ENCODE results near the gene GPR15LG. TPM values are rescaled to one million over a fixed set of nuclear protein-coding genes. Genes with fewer than 3 reads are reported as not detected.

The GPR15LG gene
- total RNA-seq, 3 donors from 2014 or later = not detected

GRCh38 chr10:84194424-84195043 lies 20.9 kb downstream of the GPR15LG start, which contains the start of gene CDHR1:
TSS of gene CDHR1 (plus strand) at chr10:84194537. CDS start at chr10:84194761, 224 bp downstream.
- H3K27me3 Mint-ChIP-seq (ENCODE audit: low read depth) = peaks cover 34% of the 10 kb centered on the region
- H3K9me3 Mint-ChIP-seq = no peaks in the 10 kb centered on the region

GRCh38 chr10:84195044-84195830 lies 21.6 kb downstream of the GPR15LG start:
- peaks cover 20% of the 10 kb centered on the region for H3K4me1 Mint-ChIP-seq (ENCODE audit: low read depth)
- no peaks in the 10 kb centered on the region for H3K9me3 Mint-ChIP-seq
- peak overlapping the region; percentile 56 for H3K4me3 Mint-ChIP-seq
- DNase-seq (no peak), ATAC-seq (peak in 1 of 2 donors; percentile 23)
- H3K27me3 Mint-ChIP-seq (ENCODE audit: low read depth) = peaks cover 34% of the 10 kb centered on the region
- H3K36me3 Mint-ChIP-seq (ENCODE audit: insufficient read depth) = no peaks in the 10 kb centered on the region

More at GRCh38 chr10:84194424-84195043, 20.9 kb downstream of the GPR15LG start, which contains the start of gene CDHR1:
- Mint-ChIP-seq H3K4me1 (ENCODE audit: low read depth) (peaks cover 20% of the 10 kb centered on the region), H3K4me3 (peak within 1 kb of the TSS; percentile 56), H3K36me3 (ENCODE audit: insufficient read depth) (no peaks in the 10 kb centered on the region)
- DNase-seq (peak; percentile 23), ATAC-seq (peak; percentile 81 to 85)

GRCh38 chr10:84196083-84196482 lies 22.5 kb downstream of the GPR15LG start:
- Mint-ChIP-seq H3K27me3 (ENCODE audit: low read depth) (peaks cover 34% of the 10 kb centered on the region), H3K4me3 (no peak overlapping the region), H3K4me1 (ENCODE audit: low read depth) (peaks cover 13% of the 10 kb centered on the region), H3K9me3 (no peaks in the 10 kb centered on the region), H3K36me3 (ENCODE audit: insufficient read depth) (no peaks in the 10 kb centered on the region)
- ATAC-seq (no peak), DNase-seq (no peak)

GRCh38 chr10:84196941-84197340 lies 23.3 kb downstream of the GPR15LG start:
- Mint-ChIP-seq H3K36me3 (ENCODE audit: insufficient read depth) (no peaks in the 10 kb centered on the region), H3K4me1 (ENCODE audit: low read depth) (peaks cover 8% of the 10 kb centered on the region), H3K9me3 (no peaks in the 10 kb centered on the region), H3K4me3 (no peak overlapping the region), H3K27me3 (ENCODE audit: low read depth) (peaks cover 34% of the 10 kb centered on the region)
- DNase-seq (no peak), ATAC-seq (no peak)

- H3K4me1 Mint-ChIP-seq (ENCODE audit: low read depth) = peaks cover 8% of the 10 kb centered on the region
- ATAC-seq (no peak), DNase-seq (no peak)
- H3K27me3 Mint-ChIP-seq (ENCODE audit: low read depth) = peaks cover 34% of the 10 kb centered on the region
- H3K36me3 Mint-ChIP-seq (ENCODE audit: insufficient read depth) = no peaks in the 10 kb centered on the region
- no peaks in the 10 kb centered on the region for H3K9me3 Mint-ChIP-seq
- H3K4me3 Mint-ChIP-seq = no peak overlapping the region
Measured at GRCh38 chr10:84197643-84198042, 24.0 kb downstream of the GPR15LG start.

- DNase-seq (no peak), ATAC-seq (no peak)
- Mint-ChIP-seq H3K27me3 (ENCODE audit: low read depth) (peaks cover 33% of the 10 kb centered on the region), H3K9me3 (no peaks in the 10 kb centered on the region), H3K4me3 (no peak overlapping the region), H3K4me1 (ENCODE audit: low read depth) (peaks cover 8% of the 10 kb centered on the region), H3K36me3 (ENCODE audit: insufficient read depth) (no peaks in the 10 kb centered on the region)
Measured at GRCh38 chr10:84198206-84198915, 24.8 kb downstream of the GPR15LG start.

GRCh38 chr10:84200537-84201243 lies 27.1 kb downstream of the GPR15LG start:
- Mint-ChIP-seq H3K9me3 (no peaks in the 10 kb centered on the region), H3K27me3 (ENCODE audit: low read depth) (peaks cover 19% of the 10 kb centered on the region), H3K4me3 (no peak overlapping the region), H3K36me3 (ENCODE audit: insufficient read depth) (no peaks in the 10 kb centered on the region), H3K4me1 (ENCODE audit: low read depth) (peaks cover 3% of the 10 kb centered on the region)
- no peak for DNase-seq
- ATAC-seq = no peak

GRCh38 chr10:84201244-84201606 lies 27.6 kb downstream of the GPR15LG start:
- no peak overlapping the region for H3K4me3 Mint-ChIP-seq
- no peak for ATAC-seq
- peaks cover 1% of the 10 kb centered on the region for H3K4me1 Mint-ChIP-seq (ENCODE audit: low read depth)
- no peak for DNase-seq
- H3K27me3 Mint-ChIP-seq (ENCODE audit: low read depth) = peaks cover 13% of the 10 kb centered on the region
- no peaks in the 10 kb centered on the region for H3K9me3 Mint-ChIP-seq
- H3K36me3 Mint-ChIP-seq (ENCODE audit: insufficient read depth) = no peaks in the 10 kb centered on the region

GRCh38 chr10:84201682-84202081 lies 28.1 kb downstream of the GPR15LG start:
- ATAC-seq (no peak), DNase-seq (no peak)
- H3K27me3 Mint-ChIP-seq (ENCODE audit: low read depth) = peaks cover 9% of the 10 kb centered on the region
- no peaks in the 10 kb centered on the region for H3K9me3 Mint-ChIP-seq
- no peaks in the 10 kb centered on the region for H3K36me3 Mint-ChIP-seq (ENCODE audit: insufficient read depth)
- no peak overlapping the region for H3K4me3 Mint-ChIP-seq
- H3K4me1 Mint-ChIP-seq (ENCODE audit: low read depth) = no peaks in the 10 kb centered on the region

GRCh38 chr10:84202349-84202748 lies 28.7 kb downstream of the GPR15LG start:
- H3K9me3 Mint-ChIP-seq = no peaks in the 10 kb centered on the region
- no peak for DNase-seq
- peaks cover 11% of the 10 kb centered on the region for H3K27me3 Mint-ChIP-seq (ENCODE audit: low read depth)
- no peaks in the 10 kb centered on the region for H3K4me1 Mint-ChIP-seq (ENCODE audit: low read depth)
- no peak overlapping the region for H3K4me3 Mint-ChIP-seq
- ATAC-seq = no peak
- H3K36me3 Mint-ChIP-seq (ENCODE audit: insufficient read depth) = no peaks in the 10 kb centered on the region

GRCh38 chr10:84204122-84204521 lies 30.5 kb downstream of the GPR15LG start:
- no peaks in the 10 kb centered on the region for H3K36me3 Mint-ChIP-seq (ENCODE audit: insufficient read depth)
- peaks cover 15% of the 10 kb centered on the region for H3K27me3 Mint-ChIP-seq (ENCODE audit: low read depth)
- no peak for DNase-seq
- no peak for ATAC-seq
- no peaks in the 10 kb centered on the region for H3K4me1 Mint-ChIP-seq (ENCODE audit: low read depth)
- H3K9me3 Mint-ChIP-seq = no peaks in the 10 kb centered on the region
- no peak overlapping the region for H3K4me3 Mint-ChIP-seq

- H3K27me3 Mint-ChIP-seq (ENCODE audit: low read depth) = peaks cover 15% of the 10 kb centered on the region
- H3K36me3 Mint-ChIP-seq (ENCODE audit: insufficient read depth) = no peaks in the 10 kb centered on the region
- no peaks in the 10 kb centered on the region for H3K9me3 Mint-ChIP-seq
- no peaks in the 10 kb centered on the region for H3K4me1 Mint-ChIP-seq (ENCODE audit: low read depth)
- DNase-seq (no peak), ATAC-seq (no peak)
- no peak overlapping the region for H3K4me3 Mint-ChIP-seq
Measured at GRCh38 chr10:84204610-84205009, 31.0 kb downstream of the GPR15LG start.

GRCh38 chr10:84205049-84205852 lies 31.6 kb downstream of the GPR15LG start:
- Mint-ChIP-seq H3K9me3 (no peaks in the 10 kb centered on the region), H3K27me3 (ENCODE audit: low read depth) (peaks cover 15% of the 10 kb centered on the region), H3K4me3 (no peak overlapping the region), H3K4me1 (ENCODE audit: low read depth) (no peaks in the 10 kb centered on the region), H3K36me3 (ENCODE audit: insufficient read depth) (no peaks in the 10 kb centered on the region)
- ATAC-seq = peak; percentile 67 to 84
- peak; percentile 56 for DNase-seq

Data from activated T-cell treated with anti-CD3 and anti-CD28 coated beads, Interleukin-2, amount 50 U/mL, for 4 hours (primary cell).